Measurements from ENCODE around the gene LMBR1L.

DNA sequence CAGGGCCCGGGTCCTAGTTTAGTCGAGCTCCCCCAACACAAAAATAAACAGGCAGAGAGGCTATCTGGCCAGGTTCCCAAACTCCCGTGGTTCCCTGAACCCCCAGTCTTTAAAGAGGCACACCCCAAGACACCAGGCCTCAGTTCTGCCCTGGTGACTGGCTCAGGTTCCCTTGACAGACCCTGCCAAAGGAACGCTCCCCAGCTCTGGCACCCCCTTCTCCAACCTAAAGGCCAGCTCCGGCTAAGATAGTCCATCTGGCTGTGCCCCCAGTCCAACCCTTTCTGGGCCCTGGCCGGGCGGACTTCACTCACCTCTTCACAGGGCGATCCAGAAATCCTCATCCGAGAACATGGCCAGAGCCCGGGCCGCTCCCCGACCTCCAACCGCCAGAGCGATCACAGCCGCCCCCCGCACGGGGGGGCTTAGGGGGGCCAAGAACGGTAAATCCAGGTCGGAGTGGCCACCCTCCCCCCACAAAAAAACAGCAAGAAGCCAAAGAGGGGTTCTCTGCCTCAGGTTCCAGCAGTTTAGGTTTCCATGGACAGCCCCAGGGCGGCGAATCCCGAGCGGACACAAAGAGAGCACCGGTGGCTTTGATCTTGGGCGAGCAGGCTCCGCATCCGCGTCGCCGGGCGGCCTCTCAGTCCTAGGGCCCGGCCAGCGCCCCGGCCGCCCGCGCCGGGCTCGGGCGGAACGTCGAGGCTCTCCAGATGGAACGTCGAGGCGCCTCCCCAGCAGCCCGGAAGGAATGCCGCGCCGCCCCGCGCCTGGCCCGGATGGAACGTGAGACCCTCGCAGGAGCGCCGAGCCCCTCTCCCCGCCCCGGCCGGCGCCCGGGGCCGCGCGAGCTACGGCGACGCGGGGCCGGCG is 51.1 kb downstream of the LMBR1L start:
- TF ChIP-seq, protein P1, sequence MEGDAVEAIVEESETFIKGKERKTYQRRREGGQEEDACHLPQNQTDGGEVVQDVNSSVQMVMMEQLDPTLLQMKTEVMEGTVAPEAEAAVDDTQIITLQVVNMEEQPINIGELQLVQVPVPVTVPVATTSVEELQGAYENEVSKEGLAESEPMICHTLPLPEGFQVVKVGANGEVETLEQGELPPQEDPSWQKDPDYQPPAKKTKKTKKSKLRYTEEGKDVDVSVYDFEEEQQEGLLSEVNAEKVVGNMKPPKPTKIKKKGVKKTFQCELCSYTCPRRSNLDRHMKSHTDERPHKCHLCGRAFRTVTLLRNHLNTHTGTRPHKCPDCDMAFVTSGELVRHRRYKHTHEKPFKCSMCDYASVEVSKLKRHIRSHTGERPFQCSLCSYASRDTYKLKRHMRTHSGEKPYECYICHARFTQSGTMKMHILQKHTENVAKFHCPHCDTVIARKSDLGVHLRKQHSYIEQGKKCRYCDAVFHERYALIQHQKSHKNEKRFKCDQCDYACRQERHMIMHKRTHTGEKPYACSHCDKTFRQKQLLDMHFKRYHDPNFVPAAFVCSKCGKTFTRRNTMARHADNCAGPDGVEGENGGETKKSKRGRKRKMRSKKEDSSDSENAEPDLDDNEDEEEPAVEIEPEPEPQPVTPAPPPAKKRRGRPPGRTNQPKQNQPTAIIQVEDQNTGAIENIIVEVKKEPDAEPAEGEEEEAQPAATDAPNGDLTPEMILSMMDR (IDR thresholded peaks at IDR 0.05): no peak
- TF ChIP-seq POLR2A (IDR thresholded peaks at IDR 0.05): no peak

Data from breast epithelium (tissue), 3 donors.